HCEC 1CT (cell line): ENCODE results near the gene NAGPA.

Source experiments
- DNase-seq: peaks from one replicate; pipeline ENCODE4 v3.0.0-alpha.2; 2017

NAGPA gene

DNA sequence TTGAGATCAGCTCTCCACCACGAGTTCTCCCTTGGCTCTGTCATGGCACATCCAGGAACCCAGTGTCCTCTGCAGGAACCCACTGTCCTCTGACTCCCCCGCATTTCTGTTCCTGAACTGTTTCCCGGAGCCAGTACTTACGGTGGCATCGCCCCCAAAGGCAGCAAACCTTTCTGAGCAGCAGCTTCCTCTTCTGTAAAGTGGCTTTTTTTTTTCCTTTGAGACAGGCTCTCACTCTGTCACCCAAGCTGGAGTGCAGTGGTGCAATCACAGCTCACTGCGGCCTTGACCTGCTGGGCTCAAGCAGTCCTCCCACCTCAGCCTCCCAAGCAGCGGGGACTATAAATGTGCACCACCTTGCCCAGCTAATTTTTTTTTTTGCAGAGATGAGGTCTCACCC, 32.2 kb downstream of the NAGPA start:
- DNase-seq: no peak

- DNase-seq: no peak
Observed at GRCh38 chr16:5000573-5001001, 33.1 kb downstream of the NAGPA start.

GRCh38 chr16:4994719-4995434, 38.9 kb downstream of the NAGPA start:
- DNase-seq: no peak

- no peak for DNase-seq
Observed at GRCh38 chr16:4991754-4992153, 42.0 kb downstream of the NAGPA start.

GRCh38 chr16:4990415-4990814, 43.3 kb downstream of the NAGPA start:
- no peak for DNase-seq

GRCh38 chr16:4989391-4990006, 44.2 kb downstream of the NAGPA start:
- no peak for DNase-seq

GRCh38 chr16:4988647-4989046, 45.1 kb downstream of the NAGPA start:
- no peak for DNase-seq

GRCh38 chr16:4987580-4988374, 46.0 kb downstream of the NAGPA start:
- no peak for DNase-seq

DNA sequence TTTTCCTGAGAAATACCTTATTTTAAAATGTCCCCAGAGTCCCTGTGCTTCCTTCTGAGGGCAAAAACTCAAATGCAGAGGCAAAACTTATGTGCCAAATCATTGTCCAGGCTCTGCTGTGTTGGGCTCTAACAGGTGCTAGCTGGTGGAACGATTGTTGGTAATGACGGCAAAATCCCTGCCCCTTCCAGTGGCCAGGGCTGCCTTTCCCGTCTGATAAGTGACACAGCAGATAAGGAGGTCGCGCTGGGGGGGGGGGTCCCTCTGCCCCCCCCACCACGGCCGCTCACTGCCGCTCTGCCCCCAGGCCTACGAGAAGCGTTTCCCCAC, 46.5 kb downstream of the NAGPA start:
- no peak for DNase-seq

DNA sequence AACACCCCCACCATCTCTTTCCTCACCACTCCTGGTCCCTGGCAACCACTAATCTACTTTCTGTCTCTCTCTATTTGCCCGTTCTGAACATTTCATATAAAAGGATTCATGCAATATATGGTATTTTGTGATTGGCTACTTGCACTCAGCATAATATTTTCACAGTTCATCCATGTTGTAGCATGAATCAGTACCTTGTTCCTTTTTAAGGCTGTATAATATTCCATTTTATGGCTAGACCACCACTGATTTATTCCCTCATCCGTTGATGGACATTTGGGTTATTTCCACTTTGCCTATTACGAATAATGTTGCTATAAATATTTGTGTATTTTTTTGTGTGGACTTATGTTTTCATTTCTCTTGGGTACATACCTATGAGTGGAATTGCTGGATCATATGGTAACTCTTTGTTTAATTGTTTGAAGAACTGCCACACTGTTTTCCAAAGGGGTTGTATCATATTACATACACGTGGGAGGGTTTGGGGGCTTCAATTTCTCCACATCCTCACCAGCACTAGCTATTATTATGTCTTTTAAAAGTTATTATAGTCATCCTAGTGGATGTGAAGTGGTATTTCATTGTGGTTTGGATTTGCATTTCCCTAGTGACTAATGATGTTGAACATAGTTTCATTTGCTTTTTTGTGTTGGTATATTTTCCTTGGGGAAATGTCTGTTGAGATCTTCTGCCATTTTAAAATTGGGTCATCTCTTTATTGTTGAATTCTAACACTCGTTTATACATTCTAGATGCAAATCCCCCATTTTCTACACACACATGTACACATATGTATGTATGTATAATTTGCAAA, 49.4 kb downstream of the NAGPA start:
- peak; percentile 6 for DNase-seq

GRCh38 chr16:4982056-4982867, 51.5 kb downstream of the NAGPA start:
- DNase-seq: no peak

- DNase-seq: no peak
Observed at GRCh38 chr16:4981473-4981872, 52.3 kb downstream of the NAGPA start.

GRCh38 chr16:4980691-4981090, 53.0 kb downstream of the NAGPA start:
- DNase-seq: no peak

DNA sequence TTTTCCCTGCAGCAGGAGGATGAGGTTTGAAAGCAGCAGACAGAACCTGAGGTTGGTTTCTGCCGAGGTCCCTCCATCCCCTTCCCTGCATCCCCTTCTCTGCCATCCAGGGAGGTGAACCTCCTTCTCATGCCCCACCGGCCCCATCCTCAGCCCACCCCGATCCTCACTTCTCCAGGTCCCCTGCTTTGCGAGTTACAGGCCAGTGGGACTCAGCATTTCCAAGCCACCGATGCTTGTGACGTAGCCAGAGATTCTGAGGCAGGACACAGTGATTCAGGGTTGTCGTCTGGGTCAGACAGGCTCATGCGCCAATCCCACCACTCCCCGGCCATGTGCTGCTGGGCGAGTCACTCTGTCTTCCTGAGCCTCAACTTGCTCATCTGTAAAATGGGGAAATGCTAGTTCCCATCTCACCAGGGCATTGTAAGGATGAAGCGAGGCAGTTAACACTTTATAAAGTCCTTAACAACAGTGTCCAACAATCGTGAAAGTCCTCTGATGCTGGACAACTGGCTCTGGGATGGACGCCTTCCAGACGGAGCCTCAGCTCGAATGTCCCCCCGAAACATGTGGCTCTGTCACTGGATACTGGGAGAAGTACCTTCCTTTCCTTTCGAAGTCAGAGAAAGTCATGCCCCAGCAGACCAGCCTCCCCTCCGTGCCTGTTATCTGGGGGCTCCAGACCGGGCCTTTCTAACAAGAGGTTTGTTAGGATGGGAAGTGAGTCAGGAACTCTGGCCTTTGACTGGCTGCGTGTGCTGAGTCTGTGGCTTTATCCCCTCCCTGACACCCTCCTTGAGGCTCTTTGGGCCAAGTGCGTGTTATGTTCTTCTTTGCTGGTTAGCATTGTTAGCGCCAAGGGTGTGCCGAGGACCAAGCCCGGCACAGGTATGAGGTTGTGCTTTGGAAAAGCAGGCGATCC, 53.7 kb downstream of the NAGPA start:
- DNase-seq: no peak

DNA sequence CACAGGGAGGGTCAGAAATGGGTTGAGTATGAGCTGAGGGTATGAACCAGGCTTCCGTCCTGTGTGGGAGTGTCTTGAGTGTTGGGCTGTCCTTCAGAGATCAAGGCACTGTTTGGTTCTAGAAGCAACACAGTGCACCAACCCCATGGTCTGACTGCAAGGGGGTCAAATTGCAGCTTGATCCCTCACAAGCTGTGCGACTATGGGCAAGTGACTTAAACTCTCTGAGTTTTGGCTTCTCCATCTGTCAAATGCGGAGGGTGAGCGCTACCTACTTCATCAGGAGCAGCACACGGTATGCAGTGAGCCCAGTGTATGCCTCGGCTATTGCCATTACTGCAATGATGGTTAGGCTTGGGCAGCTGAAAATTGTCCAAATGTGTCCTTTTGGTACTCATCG, 54.6 kb downstream of the NAGPA start:
- DNase-seq: no peak

- no peak for DNase-seq
Observed at GRCh38 chr16:4976611-4977145, 57.1 kb downstream of the NAGPA start.

- DNase-seq: no peak
Observed at GRCh38 chr16:4976079-4976478, 57.7 kb downstream of the NAGPA start.
